GM21423 (cell line): Measurements from ENCODE around the gene SPART.
A peak's percentile ranks its signal among the peaks of the same experiment; 100 is the strongest.

Source experiments
- ATAC-seq: cut with Tn5 transposase; IDR thresholded peaks from one replicate; pipeline ENCODE4 v1.9.1; 2021; ENCODE audit warnings: mild to moderate bottlenecking, moderate library complexity; ENCODE audit not compliant: unreplicated experiment

The SPART gene

GRCh38 chr13:36346222-36347083 is at the start of gene SPART:
TSS of gene SPART (minus strand) at chr13:36346394. CDS start at chr13:36335830, 10,564 bp downstream.
- peak; percentile 89 for ATAC-seq

- ATAC-seq, result peak; percentile 46
Measured at GRCh38 chr13:36395280-36395679, 49.1 kb upstream of the SPART start.

GRCh38 chr13:36385489-36385888 is 39.3 kb upstream of the SPART start:
- no peak for ATAC-seq

- no peak for ATAC-seq
Measured at GRCh38 chr13:36382030-36382429, 35.8 kb upstream of the SPART start.

GRCh38 chr13:36377826-36378468 is 31.8 kb upstream of the SPART start:
- ATAC-seq, result no peak

- no peak for ATAC-seq
Measured at GRCh38 chr13:36374063-36374462, 27.9 kb upstream of the SPART start.

GRCh38 chr13:36371185-36371584 is 25.0 kb upstream of the SPART start:
- no peak for ATAC-seq

- no peak for ATAC-seq
Measured at GRCh38 chr13:36370108-36370429, 23.9 kb upstream of the SPART start.

- ATAC-seq, result no peak
Measured at GRCh38 chr13:36369268-36370107, 23.3 kb upstream of the SPART start.

- ATAC-seq, result no peak
Measured at GRCh38 chr13:36366031-36366430, 19.8 kb upstream of the SPART start.

GRCh38 chr13:36363366-36363863 is 17.2 kb upstream of the SPART start:
- ATAC-seq, result no peak

GRCh38 chr13:36362914-36363313 is 16.7 kb upstream of the SPART start:
- no peak for ATAC-seq

- no peak for ATAC-seq
Measured at GRCh38 chr13:36362251-36362650, 16.1 kb upstream of the SPART start.

GRCh38 chr13:36360903-36361302 is 14.7 kb upstream of the SPART start:
- no peak for ATAC-seq

GRCh38 chr13:36359301-36359950 is 13.2 kb upstream of the SPART start:
- ATAC-seq, result no peak

- ATAC-seq, result no peak
Measured at GRCh38 chr13:36358175-36358718, 12.1 kb upstream of the SPART start.

- no peak for ATAC-seq
Measured at GRCh38 chr13:36357692-36358091, 11.5 kb upstream of the SPART start.

- no peak for ATAC-seq
Measured at GRCh38 chr13:36357231-36357630, 11.0 kb upstream of the SPART start.

GRCh38 chr13:36356058-36356457 is 9.9 kb upstream of the SPART start:
- ATAC-seq, result no peak

GRCh38 chr13:36355632-36356031 is 9.4 kb upstream of the SPART start:
- no peak for ATAC-seq
